ENCODE measurements around the gene CNTFR. TPM values are rescaled to one million over a fixed set of nuclear protein-coding genes. Genes with fewer than 3 reads are reported as not detected.

The CNTFR gene
- total RNA-seq, 1 donor from 2014 or later: 7.4 TPM

DNA sequence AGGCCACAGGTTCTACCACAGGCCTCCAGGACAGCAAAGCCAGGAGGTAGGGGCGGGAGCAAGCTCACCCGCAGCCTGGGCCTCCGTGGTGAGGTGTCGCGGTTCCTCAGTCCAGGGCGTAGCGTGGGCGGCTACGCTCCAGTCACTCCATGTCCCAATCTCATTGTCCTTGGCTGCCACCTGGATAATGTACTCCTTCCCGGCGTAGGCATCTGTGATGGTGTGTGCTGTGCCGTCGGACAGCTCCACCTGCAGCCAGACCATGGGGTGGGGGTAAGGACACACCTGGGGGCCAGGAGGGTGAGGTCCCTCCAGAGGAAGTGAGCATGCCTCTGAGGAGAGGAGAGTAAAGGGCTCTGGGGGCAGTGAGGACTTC is 36.9 kb downstream of the CNTFR start:
- H3K27me3 ChIP-seq (ENCODE audit: insufficient read depth, low read length): peaks cover 7% of the 10 kb centered on the region
- no peaks in the 10 kb centered on the region for H3K4me1 ChIP-seq (ENCODE audit: insufficient read depth, low read length)
- Mint-ChIP-seq H3K9me3 (ENCODE audit: unreplicated experiment) (no peaks in the 10 kb centered on the region), H3K4me1 (ENCODE audit: low read depth, unreplicated experiment) (peaks cover 6% of the 10 kb centered on the region), H3K27me3 (ENCODE audit: low read depth, unreplicated experiment) (peaks cover 49% of the 10 kb centered on the region), H3K4me3 (ENCODE audit: unreplicated experiment) (no peak overlapping the region), H3K36me3 (ENCODE audit: low read depth, unreplicated experiment) (peaks cover 6% of the 10 kb centered on the region), H3K27ac (ENCODE audit: unreplicated experiment) (no peak overlapping the region)
- H3K27ac ChIP-seq (ENCODE audit: low read depth, low read length): no peak overlapping the region
- no peak overlapping the region for H3K4me2 ChIP-seq (ENCODE audit: low read length)
- H2AFZ ChIP-seq (ENCODE audit: low read depth, low read length): no peak overlapping the region
- peaks cover 4% of the 10 kb centered on the region for H4K20me1 ChIP-seq (ENCODE audit: insufficient read depth, low read length)
- TF ChIP-seq EZH2 (IDR thresholded peaks at IDR 0.05; ENCODE audit: insufficient read depth, low read length) (no peak), CTCF (IDR thresholded peaks at IDR 0.05; ENCODE audit: insufficient read depth, low read depth, low read length) (no peak)
- no peak overlapping the region for H3K9ac ChIP-seq (ENCODE audit: low read length)
- no peaks in the 10 kb centered on the region for H3K79me2 ChIP-seq (ENCODE audit: insufficient read depth, low read length)
- no peaks in the 10 kb centered on the region for H3K9me3 ChIP-seq (ENCODE audit: insufficient read depth, low read depth, low read length)
- no peaks in the 10 kb centered on the region for H3K36me3 ChIP-seq (ENCODE audit: insufficient read depth, low read length)
- DNase-seq (ENCODE audit: low read depth) (no peak), FAIRE-seq (no peak)
- H3K4me3 ChIP-seq (ENCODE audit: insufficient read depth, low read depth, low read length): no peak overlapping the region

DNA sequence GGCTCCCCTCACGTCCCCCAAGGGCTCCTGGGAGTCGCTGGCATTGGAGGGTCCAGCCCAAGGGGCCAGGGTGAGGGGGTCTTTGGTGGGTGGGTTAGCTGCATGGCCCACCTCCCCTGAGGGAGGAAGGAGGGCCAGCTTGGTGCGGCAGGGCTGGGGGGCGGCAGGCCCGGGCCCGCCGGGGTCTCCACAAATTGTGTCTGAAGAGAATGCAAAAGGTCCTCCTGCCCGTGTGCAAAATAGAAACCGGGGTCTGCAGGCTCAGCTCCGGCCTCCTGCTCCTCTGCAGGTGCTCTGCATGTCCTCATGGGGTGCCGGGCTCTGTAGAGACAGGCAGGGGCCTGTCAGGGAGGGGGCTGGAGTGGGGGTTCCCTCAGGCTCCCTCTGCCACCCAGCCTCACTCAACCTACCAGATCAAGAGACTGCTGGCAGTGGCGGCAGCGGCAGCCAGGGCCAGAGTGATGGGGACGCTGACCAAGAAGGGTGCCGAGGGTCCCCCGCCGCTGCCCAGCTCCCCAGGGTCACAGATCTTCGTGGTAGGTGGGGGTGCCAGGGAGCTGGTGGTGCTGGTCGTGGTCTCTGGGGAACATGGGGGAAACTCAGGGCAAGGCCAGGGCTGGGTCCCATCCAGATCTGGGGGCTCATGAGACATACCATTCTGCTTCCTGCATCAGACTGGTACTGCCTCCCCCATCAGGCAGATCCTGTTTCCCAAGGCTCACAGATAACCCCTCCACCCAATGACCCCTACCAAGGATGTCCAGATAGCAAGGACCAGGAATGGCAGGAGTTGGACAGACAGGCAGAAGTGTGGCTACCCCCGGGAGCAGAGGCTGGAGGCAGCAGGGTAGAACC is 37.5 kb downstream of the CNTFR start:
- Histone ChIP-seq H3K36me3 (ENCODE audit: insufficient read depth, low read length) (no peaks in the 10 kb centered on the region), H3K27me3 (ENCODE audit: insufficient read depth, low read length) (peaks cover 7% of the 10 kb centered on the region), H3K4me2 (ENCODE audit: low read length) (no peak overlapping the region), H3K4me3 (ENCODE audit: insufficient read depth, low read depth, low read length) (no peak overlapping the region), H3K79me2 (ENCODE audit: insufficient read depth, low read length) (no peaks in the 10 kb centered on the region), H3K4me1 (ENCODE audit: insufficient read depth, low read length) (no peaks in the 10 kb centered on the region), H3K9ac (ENCODE audit: low read length) (no peak overlapping the region), H4K20me1 (ENCODE audit: insufficient read depth, low read length) (peaks cover 5% of the 10 kb centered on the region), H3K27ac (ENCODE audit: low read depth, low read length) (no peak overlapping the region), H3K9me3 (ENCODE audit: insufficient read depth, low read depth, low read length) (no peaks in the 10 kb centered on the region), H2AFZ (ENCODE audit: low read depth, low read length) (no peak overlapping the region)
- peaks cover 6% of the 10 kb centered on the region for H3K4me1 Mint-ChIP-seq (ENCODE audit: low read depth, unreplicated experiment)
- H3K27me3 Mint-ChIP-seq (ENCODE audit: low read depth, unreplicated experiment): peaks cover 53% of the 10 kb centered on the region
- no peak overlapping the region for H3K4me3 Mint-ChIP-seq (ENCODE audit: unreplicated experiment)
- H3K9me3 Mint-ChIP-seq (ENCODE audit: unreplicated experiment): no peaks in the 10 kb centered on the region
- no peak for FAIRE-seq
- DNase-seq (ENCODE audit: low read depth): no peak
- no peak overlapping the region for H3K27ac Mint-ChIP-seq (ENCODE audit: unreplicated experiment)
- H3K36me3 Mint-ChIP-seq (ENCODE audit: low read depth, unreplicated experiment): peaks cover 6% of the 10 kb centered on the region
- TF ChIP-seq EZH2 (IDR thresholded peaks at IDR 0.05; ENCODE audit: insufficient read depth, low read length) (no peak), CTCF (IDR thresholded peaks at IDR 0.05; ENCODE audit: insufficient read depth, low read depth, low read length) (no peak)

DNA sequence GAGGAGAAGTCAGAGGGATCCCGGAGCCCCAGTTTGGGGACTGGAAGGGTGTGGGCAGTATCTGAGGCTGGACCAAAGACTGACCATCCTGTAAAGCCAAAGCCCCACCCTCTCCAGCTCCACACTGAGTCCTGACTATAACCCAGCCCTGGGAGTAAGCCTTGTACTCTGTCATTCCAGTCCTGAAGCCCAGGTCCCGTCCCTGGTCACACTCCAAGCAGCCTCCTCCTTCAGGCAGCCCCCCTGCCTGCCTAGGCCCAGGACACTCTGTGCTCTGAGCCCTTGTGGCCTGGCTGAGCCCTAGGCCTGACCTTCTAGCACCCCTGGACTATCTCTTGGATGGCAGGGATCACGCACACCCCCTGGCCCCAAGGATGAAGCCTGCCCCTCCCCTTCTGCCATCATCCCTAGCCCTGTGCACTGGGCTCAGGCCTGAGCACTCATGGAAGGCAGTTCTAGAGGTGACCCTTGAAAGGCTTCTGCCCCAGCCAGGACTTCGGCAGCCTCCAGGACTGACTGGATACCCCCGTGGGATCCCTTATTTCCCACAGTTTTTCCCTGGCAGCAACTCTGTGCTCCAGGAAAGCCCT is 38.7 kb downstream of the CNTFR start:
- no peak overlapping the region for H3K9ac ChIP-seq (ENCODE audit: low read length)
- H3K4me2 ChIP-seq (ENCODE audit: low read length): no peak overlapping the region
- no peaks in the 10 kb centered on the region for H3K36me3 ChIP-seq (ENCODE audit: insufficient read depth, low read length)
- H3K9me3 ChIP-seq (ENCODE audit: insufficient read depth, low read depth, low read length): no peaks in the 10 kb centered on the region
- Mint-ChIP-seq H3K9me3 (ENCODE audit: unreplicated experiment) (no peaks in the 10 kb centered on the region), H3K4me1 (ENCODE audit: low read depth, unreplicated experiment) (peaks cover 6% of the 10 kb centered on the region), H3K27ac (ENCODE audit: unreplicated experiment) (no peak overlapping the region), H3K36me3 (ENCODE audit: low read depth, unreplicated experiment) (peaks cover 6% of the 10 kb centered on the region), H3K4me3 (ENCODE audit: unreplicated experiment) (no peak overlapping the region), H3K27me3 (ENCODE audit: low read depth, unreplicated experiment) (peaks cover 49% of the 10 kb centered on the region)
- H3K27me3 ChIP-seq (ENCODE audit: insufficient read depth, low read length): peaks cover 10% of the 10 kb centered on the region
- H3K27ac ChIP-seq (ENCODE audit: low read depth, low read length): no peak overlapping the region
- H3K4me3 ChIP-seq (ENCODE audit: insufficient read depth, low read depth, low read length): no peak overlapping the region
- no peaks in the 10 kb centered on the region for H3K4me1 ChIP-seq (ENCODE audit: insufficient read depth, low read length)
- TF ChIP-seq EZH2 (IDR thresholded peaks at IDR 0.05; ENCODE audit: insufficient read depth, low read length): no peak
- TF ChIP-seq CTCF (IDR thresholded peaks at IDR 0.05; ENCODE audit: insufficient read depth, low read depth, low read length): no peak
- H3K79me2 ChIP-seq (ENCODE audit: insufficient read depth, low read length): no peaks in the 10 kb centered on the region
- no peak for FAIRE-seq
- DNase-seq (ENCODE audit: low read depth): no peak
- peaks cover 5% of the 10 kb centered on the region for H4K20me1 ChIP-seq (ENCODE audit: insufficient read depth, low read length)
- no peak overlapping the region for H2AFZ ChIP-seq (ENCODE audit: low read depth, low read length)

All from astrocyte (in vitro differentiated cells and primary cell).